Right ventricle myocardium inferior (tissue), 1 donor: ENCODE measurements around the gene ACTA1. TPM values are rescaled to one million over a fixed set of nuclear protein-coding genes. Genes with fewer than 3 reads are reported as not detected.
"Not testable (repeated sequence)": the region's sequence is repeated elsewhere in the genome, so short reads cannot be mapped to it uniquely, and the experiment has no call there.

Source experiments
- ATAC-seq: fragments of 200-7000 bp; cut with Tn5 transposase; one replicate; pipeline ENCODE4 v1.9.1; 2020; ENCODE audit warnings: mild to moderate bottlenecking, moderate library complexity
- DNase-seq: peaks from one replicate; pipeline ENCODE4 v3.0.0; 2021; ENCODE audit errors: missing footprints
- intact Hi-C: fragments of 100-400 bp; cut with DNase I; formaldehyde crosslinking; loops from one replicate; pipeline ENCODE4 v1.11.0; 2022
- total RNA-seq: library from RNA; stranded (reverse); fragmentation: NEBNext Ultra II Directional; extraction: Animal tissue kit (Norgen Biotek cat#: 25700); gene quantifications from one replicate; pipeline ENCODE4 v1.2.1, GENCODE V29; 2021
- donor health status: DM: no; HTN: yes; CAD: no; lungs with severe emphysema.

Gene ACTA1
- total RNA-seq, 1 donor from 2014 or later: 1,694 TPM

DNA sequence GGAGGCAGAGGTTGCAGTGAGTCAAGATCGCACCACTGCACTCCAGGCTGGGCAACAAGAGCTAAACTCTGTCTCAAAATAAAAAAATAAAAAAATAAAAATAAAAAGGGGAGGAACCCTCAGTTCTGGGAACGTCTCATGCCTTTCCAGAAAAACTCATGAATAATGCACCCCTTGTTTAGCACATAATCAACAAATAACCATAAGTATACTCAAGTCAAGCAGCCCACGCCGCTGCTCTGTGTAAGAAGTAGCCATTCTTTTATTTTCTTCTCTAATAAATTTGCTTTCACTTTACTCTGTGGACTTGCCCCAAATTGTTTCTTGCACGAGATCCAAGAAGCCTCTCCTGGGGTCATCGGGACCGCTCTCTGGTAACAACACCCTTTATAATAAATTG, 14.5 kb upstream of the ACTA1 start:
- DNase-seq (no peak), ATAC-seq (no peak)
- intact Hi-C loops: no loop called here

DNA sequence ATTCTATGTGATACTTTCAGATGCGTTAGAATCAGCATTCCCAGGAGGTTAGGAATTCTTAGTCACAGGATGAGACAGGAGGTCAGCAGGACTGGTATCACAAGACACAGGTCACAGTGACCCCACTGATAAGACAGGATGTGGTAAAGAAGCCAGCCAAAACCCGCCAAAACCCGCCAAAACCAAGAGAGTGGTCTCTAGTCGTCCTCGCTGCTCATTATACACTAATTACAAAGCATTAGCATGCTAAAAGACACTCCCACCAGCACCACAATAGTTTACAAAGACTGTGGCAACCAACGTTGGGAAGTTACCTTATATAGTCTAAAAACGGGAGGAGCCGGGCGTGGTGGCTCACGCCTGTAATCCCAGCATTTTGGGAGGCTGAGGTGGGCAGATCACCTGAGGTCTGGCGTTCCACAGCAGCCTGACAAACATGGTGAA, 13.9 kb upstream of the ACTA1 start:
- ATAC-seq: no peak
- DNase-seq: no peak
- intact Hi-C loops: no loop called here

- ATAC-seq: no peak
- intact Hi-C loops: no loop called here
- DNase-seq: no peak
Observed at GRCh38 chr1:229445828-229446227, 11.9 kb upstream of the ACTA1 start.

GRCh38 chr1:229440851-229441537, 7.1 kb upstream of the ACTA1 start:
- DNase-seq (no peak), ATAC-seq (peak; percentile 27)
- intact Hi-C loops: no loop called here

DNA sequence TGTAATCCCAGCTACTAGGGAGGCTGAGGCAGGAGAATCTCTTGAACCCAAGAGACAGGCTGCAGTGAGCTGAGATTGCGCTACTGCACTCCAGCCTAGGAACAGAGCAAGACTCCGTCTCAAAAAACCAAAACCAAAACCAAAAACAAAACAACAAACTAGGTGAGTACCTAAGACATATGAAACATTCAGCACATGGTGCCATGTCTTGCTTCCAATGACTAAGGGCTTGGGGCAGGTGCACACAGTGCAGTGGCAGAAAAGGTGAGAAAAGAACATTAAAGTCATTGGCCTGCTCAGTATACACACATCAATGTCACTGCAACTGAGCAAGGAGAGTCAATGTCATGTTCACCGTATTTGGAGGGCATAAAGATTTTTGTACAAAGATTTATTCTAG, 4.1 kb upstream of the ACTA1 start:
- ATAC-seq: no peak
- DNase-seq: no peak
- intact Hi-C loops: no loop called here

DNA sequence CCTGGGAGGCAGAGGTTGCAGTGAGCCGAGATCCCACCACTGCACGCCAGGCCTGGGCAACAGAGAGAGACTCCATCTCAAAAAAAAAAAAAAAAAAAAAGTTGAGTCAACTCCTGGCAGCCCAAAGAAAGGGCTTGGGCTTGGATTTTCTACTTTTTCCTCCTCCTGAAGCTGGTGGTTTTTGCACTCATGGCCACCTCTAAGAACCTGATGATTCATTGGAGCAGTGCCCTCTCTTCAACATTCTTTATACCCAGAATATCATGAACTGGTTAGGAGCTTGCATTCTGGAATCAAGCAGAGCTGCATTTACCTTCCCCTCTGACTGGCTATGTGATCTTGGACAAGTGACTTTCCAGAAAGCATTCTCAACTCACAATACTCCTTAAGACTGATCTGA, 3.5 kb upstream of the ACTA1 start:
- intact Hi-C loops: no loop called here
- DNase-seq: no peak

GRCh38 chr1:229436201-229436600, 2.3 kb upstream of the ACTA1 start:
- ATAC-seq (no peak), DNase-seq (no peak)
- intact Hi-C loops: no loop called here

More for the DNA sequence above, 3.5 kb upstream of the ACTA1 start:
- ATAC-seq: no peak

DNA sequence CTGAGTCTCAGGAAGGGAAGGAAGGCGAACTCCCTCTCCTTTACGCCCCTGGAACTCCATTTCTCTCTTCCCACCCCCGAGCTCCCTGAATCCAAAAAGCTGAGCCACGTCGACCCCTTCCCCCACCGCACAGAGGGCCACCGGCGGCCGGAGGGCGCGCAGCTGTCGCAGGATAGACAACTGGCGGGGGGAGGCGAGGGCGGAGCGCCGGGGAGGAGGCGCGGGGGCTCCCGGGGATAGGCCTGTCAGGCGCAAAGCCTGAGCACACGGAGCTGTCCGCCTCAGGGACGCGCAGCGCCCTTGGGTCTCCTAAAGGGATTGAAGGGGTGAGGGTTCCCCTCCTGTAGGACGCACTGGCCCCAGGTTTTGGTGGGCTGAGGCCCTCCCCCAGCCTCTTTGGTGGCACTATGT, 752 bp upstream of the ACTA1 start:
- peak; percentile 67 for DNase-seq
- intact Hi-C loops: no loop called here
- no peak for ATAC-seq

- ATAC-seq: no peak
Observed at GRCh38 chr1:229433364-229434004, 410 bp downstream of the ACTA1 start.

GRCh38 chr1:229432905-229433304, 989 bp downstream of the ACTA1 start:
- no peak for ATAC-seq
- intact Hi-C loops: no loop called here
- no peak for DNase-seq

More at GRCh38 chr1:229433364-229434004, 410 bp downstream of the ACTA1 start:
- no peak for DNase-seq
- intact Hi-C loops: no loop called here

- ATAC-seq: no peak
- no peak for DNase-seq
- intact Hi-C loops: no loop called here
Observed at GRCh38 chr1:229432116-229432461, 1.8 kb downstream of the ACTA1 start.

- intact Hi-C loops: no loop called here
- ATAC-seq (no peak), DNase-seq (no peak)
Observed at GRCh38 chr1:229431284-229432115, 2.4 kb downstream of the ACTA1 start.

DNA sequence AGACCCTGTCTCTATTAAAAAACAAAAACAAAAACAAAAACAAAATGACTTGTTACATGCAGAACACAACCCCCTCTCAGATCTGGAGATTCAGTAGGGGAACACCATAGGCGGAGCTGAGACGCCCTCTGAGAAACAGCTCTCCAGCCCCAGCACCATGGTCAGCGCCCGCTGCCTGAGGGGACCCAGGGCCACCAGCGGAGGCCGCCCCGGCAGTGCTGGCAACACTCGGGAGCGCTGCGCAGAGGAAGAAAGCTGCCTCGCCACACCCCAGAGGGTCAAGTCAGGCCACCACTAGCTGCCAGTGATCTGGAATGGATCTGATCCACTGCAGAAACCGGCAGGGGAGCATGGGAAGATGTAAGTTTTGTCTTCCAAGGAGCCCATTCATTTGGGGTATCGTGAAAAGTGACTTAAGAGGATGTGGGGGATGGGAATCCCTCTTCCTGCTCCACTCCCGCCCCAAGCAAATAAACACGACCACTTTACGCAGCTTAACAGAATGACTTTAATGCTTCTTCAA, 3.1 kb downstream of the ACTA1 start:
- intact Hi-C loops: no loop called here
- DNase-seq: peak; percentile 81
- ATAC-seq: peak; percentile 81

DNA sequence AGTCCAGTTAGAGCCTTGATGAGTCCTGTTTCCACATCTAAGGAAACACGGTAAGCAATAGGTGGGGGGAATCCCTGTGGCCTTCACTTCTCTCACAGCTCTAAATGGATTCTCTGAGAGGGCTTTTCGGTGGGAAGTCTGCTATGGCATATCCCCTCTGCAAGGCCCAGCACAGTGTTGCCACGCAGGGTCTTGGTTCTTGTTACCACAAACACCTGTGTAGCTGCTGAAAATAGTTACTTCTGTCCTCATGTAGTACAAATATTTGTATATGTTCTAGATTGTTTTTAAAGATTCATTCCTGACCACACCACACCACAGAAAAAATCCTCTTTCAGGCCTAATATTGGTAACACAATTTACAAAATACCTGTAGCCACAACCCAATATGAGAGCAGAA, 5.6 kb downstream of the ACTA1 start:
- intact Hi-C loops: no loop called here
- ATAC-seq (no peak), DNase-seq (no peak)

DNA sequence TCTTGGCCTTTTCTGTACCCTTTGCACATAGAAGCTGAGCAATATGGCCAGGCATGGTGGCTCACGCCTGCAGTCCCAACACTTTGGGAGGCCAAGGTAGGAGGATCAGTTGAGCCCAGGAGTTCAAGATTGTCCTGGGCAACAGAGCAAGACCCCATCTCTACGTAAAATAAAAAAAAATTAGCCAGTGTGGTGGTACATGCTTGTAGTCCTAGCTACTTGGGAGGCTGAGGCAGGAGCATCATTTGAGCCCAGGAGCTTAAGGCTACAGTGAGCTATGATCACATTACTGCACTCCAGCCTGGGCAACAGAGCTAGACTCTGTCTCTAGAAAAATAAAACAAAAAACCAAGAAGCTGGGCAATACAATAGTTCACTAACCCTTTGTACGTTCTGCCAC, 6.3 kb downstream of the ACTA1 start:
- intact Hi-C loops: no loop called here
- no peak for ATAC-seq
- no peak for DNase-seq

GRCh38 chr1:229425564-229426159, 8.2 kb downstream of the ACTA1 start:
- ATAC-seq (no peak), DNase-seq (no peak)
- intact Hi-C loops: no loop called here

DNA sequence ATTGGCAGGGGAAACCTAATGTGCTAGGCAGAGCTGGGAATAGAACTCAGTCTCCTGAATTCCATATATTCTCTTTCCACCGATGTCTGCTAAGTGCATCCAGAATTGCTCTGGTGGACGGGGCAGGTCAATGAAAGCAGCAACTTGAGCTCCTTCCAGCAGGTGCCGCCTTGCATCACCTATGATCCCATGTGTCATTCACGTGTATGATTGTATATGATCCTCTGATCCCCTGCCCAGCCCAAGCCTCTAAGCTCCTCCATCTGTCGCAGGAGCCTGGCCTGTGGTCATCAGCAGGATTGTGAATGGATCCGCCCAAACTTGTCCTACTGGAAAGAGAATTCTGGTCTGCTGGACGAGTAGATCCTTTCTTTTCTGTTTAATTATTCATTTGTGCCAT, 13.1 kb downstream of the ACTA1 start:
- intact Hi-C loops: no loop called here
- DNase-seq (no peak), ATAC-seq (no peak)

DNA sequence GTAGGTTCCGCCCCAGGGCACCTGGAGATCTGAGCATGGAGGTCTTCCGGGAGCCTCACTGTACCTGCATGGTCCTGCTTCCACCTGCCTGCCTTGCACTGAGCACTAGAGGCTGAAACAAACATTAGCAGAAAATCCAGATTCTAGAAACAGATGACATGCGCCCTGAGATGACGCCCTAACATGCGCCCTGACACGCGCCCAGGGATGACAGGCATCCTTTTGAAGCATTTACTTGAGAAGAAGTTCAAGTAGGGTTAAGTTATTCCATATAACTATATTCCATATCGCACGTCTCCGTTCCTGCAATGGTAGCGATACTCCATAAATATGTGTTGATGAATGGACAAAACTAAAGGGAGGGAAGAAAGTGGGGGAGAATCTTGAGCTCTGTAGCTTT, 13.7 kb downstream of the ACTA1 start:
- intact Hi-C loops: no loop called here
- no peak for DNase-seq
- no peak for ATAC-seq

- ATAC-seq, intact Hi-C loops, DNase-seq: not testable (repeated sequence)
Observed at GRCh38 chr1:229418586-229418985, 15.3 kb downstream of the ACTA1 start.
